IPS-20b (cell line): Measurements from ENCODE around the gene ARHGEF7.

Experiments
- H3K27ac ChIP-seq: one replicate; pipeline ENCODE4 v1.5.1; 2013; ENCODE audit warnings: low read length
- H3K27me3 ChIP-seq: 2 replicates; pipeline ENCODE4 v1.6.1; 2013; ENCODE audit warnings: mild to moderate bottlenecking, low read length, inconsistent platforms; ENCODE audit not compliant: insufficient read depth
- H3K36me3 ChIP-seq: 2 replicates; pipeline ENCODE4 v1.6.1; 2013; ENCODE audit warnings: low read depth, mild to moderate bottlenecking, inconsistent platforms, low read length, moderate library complexity; ENCODE audit not compliant: insufficient read depth
- H3K4me1 ChIP-seq: 2 replicates; pipeline ENCODE4 v1.6.1; 2013; ENCODE audit warnings: mild to moderate bottlenecking, control low read depth, inconsistent platforms, low read length, moderate library complexity; ENCODE audit not compliant: insufficient read depth
- H3K4me3 ChIP-seq: 2 replicates; pipeline ENCODE4 v1.5.1; 2013; ENCODE audit warnings: mild to moderate bottlenecking, low read length, inconsistent platforms
- H3K9ac ChIP-seq: 2 replicates; pipeline ENCODE4 v1.6.1; 2013; ENCODE audit warnings: low read depth, mild to moderate bottlenecking, inconsistent platforms, low read length, moderate library complexity
- H3K9me3 ChIP-seq: 2 replicates; pipeline ENCODE4 v1.6.1; 2013; ENCODE audit warnings: mild to moderate bottlenecking, low read depth, low read length, inconsistent platforms; ENCODE audit not compliant: insufficient read depth

ARHGEF7 gene

DNA sequence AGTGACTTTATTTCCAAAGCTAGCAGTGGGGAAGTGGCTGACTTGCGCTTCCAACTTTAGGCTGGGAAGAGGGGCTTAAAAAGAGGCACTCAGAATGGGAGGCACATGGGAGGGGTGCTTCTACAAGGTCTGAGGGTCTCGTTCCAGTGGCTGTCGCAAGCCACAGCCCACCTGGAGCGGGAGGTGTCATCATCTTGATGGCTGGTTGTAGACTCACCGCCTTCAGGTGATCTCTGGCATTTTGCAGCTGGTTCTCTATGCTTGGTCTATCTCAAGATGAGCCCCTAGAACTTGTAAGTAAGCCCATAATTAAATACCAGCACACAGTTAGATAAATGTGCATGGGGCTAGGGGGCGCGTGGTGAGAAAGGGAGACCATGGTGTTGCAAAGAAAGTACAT lies 214.5 kb downstream of the ARHGEF7 start:
- Histone ChIP-seq H3K4me3 (no peak overlapping the region), H3K27me3 (no peaks in the 10 kb centered on the region; the same call in 1 of the 2 replicates), H3K9ac (no peak overlapping the region), H3K9me3 (no peaks in the 10 kb centered on the region), H3K27ac (no peak overlapping the region), H3K4me1 (no peaks in the 10 kb centered on the region), H3K36me3 (no peaks in the 10 kb centered on the region)

DNA sequence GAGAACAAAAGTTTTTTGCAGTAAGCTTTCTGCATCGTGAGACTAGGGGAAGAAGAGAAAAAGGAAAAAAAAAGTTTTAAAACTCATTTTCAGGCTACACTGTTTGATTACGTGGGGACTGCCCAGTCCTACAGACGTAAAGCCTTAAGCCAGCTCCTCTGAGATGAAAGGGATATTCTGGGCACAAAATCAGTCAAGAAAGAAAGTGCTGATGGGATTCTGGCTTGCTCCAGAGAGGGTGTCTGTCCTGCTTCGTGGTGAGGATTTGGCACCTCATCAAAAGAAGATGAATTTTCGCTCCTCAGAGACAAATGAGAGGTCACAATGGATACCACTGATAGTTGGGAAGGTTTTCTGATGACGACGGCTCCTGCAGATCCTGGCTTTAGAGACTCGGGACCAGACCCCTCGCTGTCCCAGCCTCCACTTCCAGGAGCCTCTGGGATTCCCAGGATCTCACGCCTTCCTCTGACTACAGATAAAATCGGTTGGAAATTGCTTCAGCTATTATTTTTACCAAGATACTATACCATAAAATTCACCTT lies 215.0 kb downstream of the ARHGEF7 start:
- Histone ChIP-seq H3K9ac (no peak overlapping the region), H3K4me1 (no peaks in the 10 kb centered on the region), H3K27ac (no peak overlapping the region), H3K27me3 (no peaks in the 10 kb centered on the region; the same call in 1 of the 2 replicates), H3K9me3 (no peaks in the 10 kb centered on the region), H3K36me3 (no peaks in the 10 kb centered on the region), H3K4me3 (no peak overlapping the region)

DNA sequence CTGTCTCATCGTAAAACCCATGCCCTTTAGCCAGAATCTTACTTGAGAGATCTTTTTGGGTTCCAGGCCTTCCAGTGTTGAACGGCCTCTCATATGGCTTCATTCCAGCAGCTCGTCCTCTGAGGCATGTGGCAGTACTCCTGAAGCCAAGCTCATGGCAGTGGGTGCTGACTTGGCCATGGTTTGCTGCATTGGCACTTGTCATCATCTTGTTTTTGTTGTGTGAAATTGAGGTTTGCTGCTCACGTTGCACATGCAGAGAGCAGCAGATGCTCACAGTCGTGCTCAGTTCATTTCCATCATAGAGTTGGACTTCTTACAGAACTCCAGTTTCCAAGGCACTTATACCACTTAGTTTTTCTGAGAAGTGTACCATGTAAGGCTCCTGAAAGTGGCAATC lies 220.2 kb downstream of the ARHGEF7 start:
- H3K9me3 ChIP-seq, result no peaks in the 10 kb centered on the region
- H3K4me3 ChIP-seq, result no peak overlapping the region
- no peaks in the 10 kb centered on the region for H3K36me3 ChIP-seq
- no peaks in the 10 kb centered on the region for H3K27me3 ChIP-seq
- H3K27ac ChIP-seq, result no peak overlapping the region
- no peak overlapping the region for H3K9ac ChIP-seq
- H3K4me1 ChIP-seq, result no peaks in the 10 kb centered on the region

DNA sequence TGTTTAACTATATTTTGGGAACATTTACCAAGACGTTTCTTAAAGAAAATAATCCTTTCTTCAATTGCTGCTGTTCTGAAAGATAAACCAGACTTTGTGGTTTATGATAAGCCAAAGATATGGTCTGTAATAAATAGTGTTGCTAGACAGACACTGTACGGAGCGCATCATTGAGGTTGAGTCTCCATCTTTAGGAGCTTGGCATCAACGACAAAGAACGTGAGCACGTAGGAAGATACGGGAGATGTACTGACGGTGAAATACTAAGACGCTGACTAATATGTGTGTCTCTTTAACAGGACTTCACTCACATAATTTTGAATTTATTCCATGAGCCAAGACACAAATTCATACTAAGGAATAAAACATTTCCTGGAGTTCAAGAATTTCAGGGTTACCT lies 221.6 kb downstream of the ARHGEF7 start:
- Histone ChIP-seq H3K27me3 (no peaks in the 10 kb centered on the region), H3K36me3 (no peaks in the 10 kb centered on the region), H3K4me1 (no peaks in the 10 kb centered on the region), H3K4me3 (no peak overlapping the region), H3K9me3 (no peaks in the 10 kb centered on the region), H3K9ac (no peak overlapping the region), H3K27ac (no peak overlapping the region)

DNA sequence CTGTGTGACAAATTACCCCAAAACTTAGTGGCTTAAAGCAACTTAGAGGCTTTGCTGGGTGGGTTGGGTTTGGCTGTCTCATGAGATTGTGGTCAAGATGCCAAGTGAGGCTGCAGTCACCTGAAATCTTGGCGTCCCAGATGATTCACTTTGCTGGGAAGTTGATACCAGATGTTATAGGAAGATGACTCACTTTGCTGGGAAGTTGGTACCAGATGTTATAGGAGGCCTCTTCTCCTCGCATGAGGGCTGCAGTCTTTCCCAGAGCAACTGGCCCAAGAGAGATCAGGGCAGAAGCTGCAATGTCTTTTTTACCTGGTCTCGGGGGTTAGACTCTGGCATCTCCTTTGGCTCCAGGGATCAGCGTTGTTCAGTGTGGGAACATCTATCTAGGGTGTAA lies 222.1 kb downstream of the ARHGEF7 start:
- no peak overlapping the region for H3K9ac ChIP-seq
- no peaks in the 10 kb centered on the region for H3K36me3 ChIP-seq
- H3K27ac ChIP-seq, result no peak overlapping the region
- no peak overlapping the region for H3K4me3 ChIP-seq
- no peaks in the 10 kb centered on the region for H3K4me1 ChIP-seq
- no peaks in the 10 kb centered on the region for H3K9me3 ChIP-seq
- H3K27me3 ChIP-seq, result no peaks in the 10 kb centered on the region

DNA sequence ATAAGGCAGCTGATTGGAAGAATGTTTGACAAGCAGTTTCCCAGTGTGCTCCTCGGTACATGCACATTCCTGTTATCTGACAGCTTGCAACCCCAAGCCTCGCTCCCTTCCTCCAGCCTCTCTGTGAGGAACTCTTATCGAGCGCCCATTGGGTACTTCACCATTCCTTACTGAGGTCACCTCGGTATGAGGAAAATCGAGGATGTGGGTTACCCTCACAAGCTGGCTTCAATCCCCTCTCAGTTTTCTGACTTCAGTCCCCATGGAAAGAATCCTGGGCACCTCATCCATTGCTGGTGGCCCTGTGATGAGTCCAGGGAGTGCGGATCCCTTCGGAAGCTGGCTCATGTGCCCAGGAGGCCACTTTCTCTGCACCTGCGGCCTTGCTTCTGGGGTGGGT lies 222.6 kb downstream of the ARHGEF7 start:
- Histone ChIP-seq H3K4me3 (no peak overlapping the region), H3K27me3 (no peaks in the 10 kb centered on the region), H3K27ac (no peak overlapping the region), H3K36me3 (no peaks in the 10 kb centered on the region), H3K9me3 (no peaks in the 10 kb centered on the region), H3K4me1 (no peaks in the 10 kb centered on the region), H3K9ac (no peak overlapping the region)

DNA sequence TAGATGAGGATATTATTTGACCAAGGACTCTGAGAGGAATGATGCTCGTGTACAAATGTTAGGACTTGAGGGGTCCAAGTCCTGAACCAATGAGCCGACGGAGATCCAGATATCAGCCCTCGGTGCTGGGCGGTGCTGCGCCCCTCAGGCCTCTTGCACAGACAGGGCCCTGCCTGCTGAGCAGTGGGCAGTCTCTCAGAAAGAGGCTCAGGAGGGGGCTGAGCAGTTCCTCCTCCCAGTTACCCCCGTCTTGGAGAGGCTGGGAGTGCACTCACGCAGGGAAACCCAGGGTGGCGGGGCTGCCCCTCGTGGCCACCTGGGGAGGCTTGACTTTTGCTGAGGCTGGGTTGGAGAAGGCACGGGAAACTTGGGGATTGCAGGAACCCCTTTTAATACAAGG lies 223.7 kb downstream of the ARHGEF7 start:
- Histone ChIP-seq H3K36me3 (no peaks in the 10 kb centered on the region), H3K27ac (no peak overlapping the region), H3K4me3 (no peak overlapping the region), H3K9me3 (no peaks in the 10 kb centered on the region), H3K27me3 (no peaks in the 10 kb centered on the region), H3K4me1 (no peaks in the 10 kb centered on the region), H3K9ac (no peak overlapping the region)

DNA sequence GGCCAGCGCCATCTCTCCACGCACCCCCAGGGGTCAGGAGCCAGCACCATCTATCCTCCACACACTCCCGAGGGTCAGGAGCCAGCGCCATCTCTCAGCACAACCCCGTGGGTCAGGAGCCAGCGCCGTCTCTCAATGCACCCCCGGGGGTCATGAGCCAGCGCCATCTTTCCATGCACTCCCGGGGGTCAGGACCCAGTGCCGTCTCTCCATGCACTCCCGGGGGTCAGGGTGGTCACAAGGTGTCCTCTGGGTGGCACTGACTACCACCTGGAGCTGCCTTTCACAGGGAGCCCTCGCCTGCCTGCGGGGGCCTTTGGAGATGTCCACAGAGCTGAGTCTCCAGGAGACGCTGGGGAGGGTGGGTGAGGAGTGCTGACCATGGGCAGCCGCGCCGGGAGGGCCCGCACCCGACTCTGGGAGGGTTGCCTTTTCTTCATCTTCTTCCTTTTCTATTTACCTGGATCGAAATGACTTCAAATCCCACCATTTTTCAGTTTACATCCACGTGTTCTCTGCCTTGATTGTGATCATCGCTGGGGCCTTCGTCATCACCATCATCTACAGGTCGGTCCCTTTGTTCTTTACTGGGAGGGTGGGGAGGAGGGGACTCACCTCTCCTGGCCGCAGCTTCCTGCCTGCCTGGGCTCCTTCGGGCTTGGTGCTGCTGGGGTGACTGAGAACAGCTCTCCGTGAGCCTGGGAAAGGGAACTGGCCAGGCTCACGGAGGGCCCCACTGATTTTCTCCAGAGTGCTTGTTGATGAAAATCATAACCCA lies 224.4 kb downstream of the ARHGEF7 start:
- no peaks in the 10 kb centered on the region for H3K9me3 ChIP-seq
- H3K36me3 ChIP-seq, result no peaks in the 10 kb centered on the region
- H3K27me3 ChIP-seq, result no peaks in the 10 kb centered on the region
- H3K4me1 ChIP-seq, result no peaks in the 10 kb centered on the region
- H3K4me3 ChIP-seq, result no peak overlapping the region
- H3K9ac ChIP-seq, result no peak overlapping the region
- H3K27ac ChIP-seq, result no peak overlapping the region

DNA sequence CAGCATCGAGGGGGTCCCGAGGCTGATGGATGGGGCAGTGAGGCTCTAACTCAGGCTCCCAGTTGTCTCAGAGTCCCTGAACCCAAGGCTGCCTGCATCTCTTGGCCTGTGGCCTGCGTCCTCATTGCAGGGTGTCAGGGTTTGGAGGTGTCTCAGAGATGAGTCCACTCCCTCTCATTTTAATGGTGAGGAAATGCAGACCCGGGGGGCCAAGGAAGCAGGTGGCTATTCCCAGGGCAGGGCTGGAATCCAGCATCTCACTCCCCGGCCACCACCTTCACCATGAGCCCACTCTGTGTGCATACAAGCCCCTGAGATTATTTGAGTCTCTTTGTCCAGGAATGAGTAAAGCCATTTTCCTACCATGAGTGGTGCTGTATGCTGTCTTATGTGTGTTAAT lies 226.8 kb downstream of the ARHGEF7 start:
- H3K27me3 ChIP-seq, result no peaks in the 10 kb centered on the region
- H3K9ac ChIP-seq, result no peak overlapping the region
- no peaks in the 10 kb centered on the region for H3K36me3 ChIP-seq
- no peak overlapping the region for H3K4me3 ChIP-seq
- H3K27ac ChIP-seq, result no peak overlapping the region
- H3K9me3 ChIP-seq, result no peaks in the 10 kb centered on the region
- 0 out of 2 replicates have a peak, but pooled peaks cover 3% of the 10 kb centered on the region for H3K4me1 ChIP-seq

DNA sequence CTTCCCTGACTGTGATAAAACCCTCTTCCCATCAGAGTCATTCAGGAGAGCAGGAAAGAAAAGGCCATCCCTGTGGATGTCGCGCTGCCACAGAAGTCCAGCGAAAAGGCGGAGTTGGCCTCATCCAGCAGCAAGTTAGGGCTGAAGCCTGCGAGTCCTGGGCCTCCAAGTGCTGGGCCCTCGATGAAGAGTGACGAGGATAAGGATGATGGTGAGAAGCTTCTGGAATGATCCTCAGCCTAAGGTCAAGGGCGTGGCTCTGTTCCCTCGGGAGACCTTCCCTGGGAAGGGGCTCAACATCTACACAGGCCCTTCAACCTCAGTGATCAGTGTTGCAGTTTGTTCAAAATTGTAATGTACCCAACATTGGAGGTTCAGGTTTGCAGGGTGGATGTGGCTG lies 227.6 kb downstream of the ARHGEF7 start:
- Histone ChIP-seq H3K4me1 (0 out of 2 replicates have a peak, but pooled peaks cover 3% of the 10 kb centered on the region), H3K36me3 (no peaks in the 10 kb centered on the region), H3K9ac (no peak overlapping the region), H3K27ac (no peak overlapping the region), H3K4me3 (no peak overlapping the region), H3K9me3 (no peaks in the 10 kb centered on the region), H3K27me3 (no peaks in the 10 kb centered on the region)

DNA sequence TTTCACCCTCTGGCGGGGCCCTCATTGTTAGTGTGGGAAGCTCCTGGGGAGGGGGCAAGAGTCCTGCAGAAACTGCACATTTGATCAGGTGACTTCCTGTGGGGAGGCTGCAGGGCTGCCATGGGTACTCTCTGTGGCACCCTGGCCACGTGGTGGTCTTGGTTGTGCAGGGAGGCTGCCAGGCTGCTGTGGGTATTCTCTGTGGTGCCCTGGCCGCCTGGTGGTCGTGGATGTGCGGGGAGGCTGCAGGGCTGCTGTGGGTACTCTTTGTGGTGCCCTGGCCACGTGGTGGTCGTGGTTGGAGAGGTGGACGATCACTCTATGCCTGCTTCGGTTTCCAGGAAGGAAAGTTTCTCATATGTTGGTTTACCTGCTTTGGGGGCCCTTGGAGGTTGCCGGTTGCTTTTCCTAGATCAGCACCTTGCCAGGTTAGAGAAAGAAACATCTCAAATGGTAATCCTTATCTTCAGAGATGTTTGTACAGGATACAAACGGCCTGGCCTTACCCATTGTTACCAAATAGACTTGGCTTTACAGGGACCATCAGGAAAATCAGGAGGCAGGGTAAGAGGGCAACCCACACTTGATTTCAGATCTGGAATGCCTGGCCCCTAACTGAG lies 228.2 kb downstream of the ARHGEF7 start:
- Histone ChIP-seq H3K27me3 (no peaks in the 10 kb centered on the region), H3K9me3 (no peaks in the 10 kb centered on the region), H3K4me1 (0 out of 2 replicates have a peak, but pooled peaks cover 3% of the 10 kb centered on the region), H3K27ac (no peak overlapping the region), H3K36me3 (no peaks in the 10 kb centered on the region), H3K4me3 (no peak overlapping the region), H3K9ac (no peak overlapping the region)
